Uterus (tissue), 4 donors: Measurements from ENCODE around the gene ADRA2B. TPM values are rescaled to one million over a fixed set of nuclear protein-coding genes. Genes with fewer than 3 reads are reported as not detected.
"Not testable (repeated sequence)": the region's sequence is repeated elsewhere in the genome, so short reads cannot be mapped to it uniquely, and the experiment has no call there.

Experiments
- DNase-seq, 2 donors: peaks; one replicate each; pipeline ENCODE4 v3.0.0-alpha.2; 2019 to 2020
- H3K27ac ChIP-seq, 2 donors: fragments of 200-600 bp; sonication (generic); 1 replicate in 1 of 2; 2 replicates in 1 of 2; pipeline ENCODE4 v1.5.1; 2016 to 2018
- H3K27me3 ChIP-seq, 2 donors: fragments of 200-600 bp; sonication (generic); one replicate each; pipeline ENCODE4 v1.5.1; 2018 to 2019; ENCODE audit warnings: control low read depth in 1 of 2
- H3K36me3 ChIP-seq, 2 donors: fragments of 200-600 bp; sonication (generic); one replicate each; pipeline ENCODE4 v1.5.1; 2019; ENCODE audit warnings: control low read depth in 1 of 2
- H3K4me1 ChIP-seq, 2 donors: fragments of 200-600 bp; sonication (generic); one replicate each; pipeline ENCODE4 v1.5.1; 2018 to 2019; ENCODE audit warnings: control low read depth in 1 of 2
- H3K4me3 ChIP-seq, 2 donors: fragments of 200-600 bp; sonication (generic); 1 replicate in 1 of 2; 2 replicates in 1 of 2; pipeline ENCODE4 v1.5.1; 2018 to 2019; ENCODE audit warnings: mild to moderate bottlenecking in 1 of 2
- H3K9me3 ChIP-seq, 2 donors: fragments of 200-600 bp; sonication (generic); one replicate each; pipeline ENCODE4 v1.5.1; 2019; ENCODE audit warnings: control low read depth in 1 of 2
- POLR2A ChIP-seq, 2 donors: fragments of 450-650 bp; IDR thresholded peaks; one replicate each; pipeline ENCODE4 v1.6.1; 2016; ENCODE audit warnings: antibody characterized with exemption in 2 of 2, mild to moderate bottlenecking in 1 of 2, moderate library complexity in 1 of 2
- intact Hi-C: fragments of 100-400 bp; cut with DNase I; formaldehyde crosslinking; loops from one replicate; pipeline ENCODE4 v1.15.1; 2023; ENCODE audit warnings: low total_unique reads
- total RNA-seq, 4 donors: library from RNA; depleted of rRNA in 3 of 4; stranded (reverse); fragments of >200 nt in 3 of 4; gene quantifications; one replicate each; pipeline versions ENCODE4 v1.1.0 to v1.2.4, GENCODE V29; 2014 to 2023
- TF ChIP-seq, protein P1 (sequence below), 4 experiments: fragments of 200-600 bp in 2 of 4; fragments of 450-650 bp in 2 of 4; sonication (generic) in 2 of 4; IDR thresholded peaks; one replicate each; pipeline ENCODE4 v1.5.1; 2016 to 2019; ENCODE audit warnings: antibody characterized with exemption in 4 of 4, mild to moderate bottlenecking in 2 of 4, moderate library complexity in 1 of 4
- donor health status: DM: yes; HTN: yes; CAD: no.

Gene ADRA2B
- total RNA-seq, 4 donors from 2014 or later: 0.51 to 5.4 (median 2.6) TPM; not detected in 1

DNA sequence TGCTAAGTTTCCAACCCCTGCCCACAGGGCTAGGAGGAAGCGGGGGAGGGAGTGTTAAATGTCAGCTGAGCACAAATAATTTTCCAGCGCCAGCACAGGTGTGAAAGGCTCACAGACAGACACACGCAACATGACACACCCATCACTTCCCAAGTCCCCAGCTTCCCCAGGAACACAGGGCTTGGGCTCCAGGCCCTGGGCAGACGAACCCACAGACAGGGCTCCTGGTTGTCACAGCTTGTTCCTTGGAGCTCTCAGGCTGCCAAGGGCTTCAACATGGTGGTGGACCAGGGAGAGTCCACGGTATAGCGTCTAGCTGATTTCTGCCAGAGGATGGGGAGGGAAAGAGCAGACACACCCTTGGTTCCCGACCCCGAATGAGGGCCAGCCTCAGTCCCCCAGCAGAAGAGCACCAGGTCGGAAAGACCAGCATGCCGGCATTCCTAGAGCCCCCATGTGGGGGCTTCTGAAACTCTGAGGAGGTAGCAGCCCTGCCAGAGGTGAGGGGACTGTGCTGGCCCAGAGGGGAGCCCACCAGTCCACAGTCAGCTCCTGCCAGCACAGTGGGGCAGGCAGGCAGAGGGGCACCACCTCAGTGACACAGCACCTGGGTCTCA, 27.0 kb upstream of the ADRA2B start:
- DNase-seq: no peak
- no peak for TF ChIP-seq POLR2A (IDR thresholded peaks at IDR 0.05)
- TF ChIP-seq, protein P1, sequence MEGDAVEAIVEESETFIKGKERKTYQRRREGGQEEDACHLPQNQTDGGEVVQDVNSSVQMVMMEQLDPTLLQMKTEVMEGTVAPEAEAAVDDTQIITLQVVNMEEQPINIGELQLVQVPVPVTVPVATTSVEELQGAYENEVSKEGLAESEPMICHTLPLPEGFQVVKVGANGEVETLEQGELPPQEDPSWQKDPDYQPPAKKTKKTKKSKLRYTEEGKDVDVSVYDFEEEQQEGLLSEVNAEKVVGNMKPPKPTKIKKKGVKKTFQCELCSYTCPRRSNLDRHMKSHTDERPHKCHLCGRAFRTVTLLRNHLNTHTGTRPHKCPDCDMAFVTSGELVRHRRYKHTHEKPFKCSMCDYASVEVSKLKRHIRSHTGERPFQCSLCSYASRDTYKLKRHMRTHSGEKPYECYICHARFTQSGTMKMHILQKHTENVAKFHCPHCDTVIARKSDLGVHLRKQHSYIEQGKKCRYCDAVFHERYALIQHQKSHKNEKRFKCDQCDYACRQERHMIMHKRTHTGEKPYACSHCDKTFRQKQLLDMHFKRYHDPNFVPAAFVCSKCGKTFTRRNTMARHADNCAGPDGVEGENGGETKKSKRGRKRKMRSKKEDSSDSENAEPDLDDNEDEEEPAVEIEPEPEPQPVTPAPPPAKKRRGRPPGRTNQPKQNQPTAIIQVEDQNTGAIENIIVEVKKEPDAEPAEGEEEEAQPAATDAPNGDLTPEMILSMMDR (IDR thresholded peaks at IDR 0.05): no peak

DNA sequence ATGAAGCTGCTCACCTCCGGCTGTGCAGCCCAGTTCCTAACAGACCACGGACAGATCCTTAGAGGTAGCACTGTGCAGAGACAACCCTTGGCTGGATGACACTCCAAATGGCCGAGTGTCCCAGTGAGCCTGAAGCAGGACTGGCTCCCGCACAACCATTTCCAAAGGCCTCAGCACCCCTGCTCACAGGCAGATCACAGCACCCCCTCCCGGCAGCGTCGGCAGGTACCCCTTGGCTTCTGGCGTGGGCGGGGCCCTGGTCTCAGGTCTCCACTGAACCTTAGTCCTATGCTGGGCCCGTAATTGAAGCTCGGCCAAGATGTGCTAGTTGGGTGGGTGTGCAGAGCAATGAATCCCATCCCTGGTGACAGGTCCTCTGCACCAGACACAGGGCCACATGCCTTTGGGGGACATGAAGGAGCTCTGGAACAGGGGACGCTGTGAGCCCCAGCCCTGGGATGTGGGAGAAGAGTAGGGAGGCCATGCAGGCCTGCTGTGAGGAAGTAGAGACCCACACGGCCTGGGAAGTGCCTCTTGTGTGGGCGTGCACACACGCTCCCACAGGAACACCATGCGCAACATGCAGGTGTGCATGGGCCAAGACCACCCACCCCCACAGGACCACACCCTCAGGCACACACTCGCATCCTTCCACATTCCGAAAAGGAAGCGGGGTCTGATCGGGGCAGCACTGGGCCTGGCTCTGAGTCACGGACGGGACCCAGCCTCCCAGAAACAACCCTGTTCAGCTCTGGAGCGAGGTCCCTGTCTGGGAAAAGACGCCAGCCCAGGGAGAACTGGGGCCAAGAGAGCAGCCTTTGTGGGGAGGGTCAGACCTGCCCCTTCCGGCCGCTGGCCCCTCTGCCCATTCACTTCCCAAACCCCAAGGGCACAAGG, 26.1 kb upstream of the ADRA2B start:
- Histone ChIP-seq H3K27ac (no peak overlapping the region), H3K4me3 (no peak overlapping the region), H3K27me3 (no peaks in the 10 kb centered on the region), H3K9me3 (no peaks in the 10 kb centered on the region), H3K4me1 (no peaks in the 10 kb centered on the region), H3K36me3 (no peaks in the 10 kb centered on the region)
- TF ChIP-seq POLR2A (IDR thresholded peaks at IDR 0.05): no peak
- TF ChIP-seq, protein P1 (IDR thresholded peaks at IDR 0.05): no peak
- DNase-seq: no peak
- intact Hi-C loops: no loop called here

More for the DNA sequence above, 27.0 kb upstream of the ADRA2B start:
- H3K9me3 ChIP-seq: no peaks in the 10 kb centered on the region
- H3K4me3 ChIP-seq: no peak overlapping the region
- H3K4me1 ChIP-seq: no peaks in the 10 kb centered on the region
- intact Hi-C loops: no loop called here
- no peak overlapping the region for H3K27ac ChIP-seq
- H3K36me3 ChIP-seq: no peaks in the 10 kb centered on the region
- no peaks in the 10 kb centered on the region for H3K27me3 ChIP-seq

DNA sequence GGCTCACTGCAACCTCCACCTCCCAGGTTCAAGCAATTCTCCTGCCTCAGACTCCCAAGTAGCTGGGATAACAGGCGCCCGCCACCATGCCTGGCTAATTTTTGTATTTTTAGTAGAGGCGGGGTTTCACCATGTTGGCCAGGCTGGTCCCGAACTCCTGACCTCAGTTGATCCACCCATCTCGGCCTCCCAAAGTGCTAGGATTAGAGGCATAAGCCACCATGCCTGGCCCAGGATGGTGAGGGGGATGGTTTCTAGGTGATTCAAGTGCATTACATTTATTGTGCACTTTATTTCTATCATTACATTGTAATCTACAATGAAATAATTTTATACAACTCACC, 25.2 kb upstream of the ADRA2B start:
- H3K27ac ChIP-seq, H3K36me3 ChIP-seq, DNase-seq, H3K4me1 ChIP-seq, H3K27me3 ChIP-seq, intact Hi-C loops, H3K4me3 ChIP-seq, H3K9me3 ChIP-seq: not testable (repeated sequence)

DNA sequence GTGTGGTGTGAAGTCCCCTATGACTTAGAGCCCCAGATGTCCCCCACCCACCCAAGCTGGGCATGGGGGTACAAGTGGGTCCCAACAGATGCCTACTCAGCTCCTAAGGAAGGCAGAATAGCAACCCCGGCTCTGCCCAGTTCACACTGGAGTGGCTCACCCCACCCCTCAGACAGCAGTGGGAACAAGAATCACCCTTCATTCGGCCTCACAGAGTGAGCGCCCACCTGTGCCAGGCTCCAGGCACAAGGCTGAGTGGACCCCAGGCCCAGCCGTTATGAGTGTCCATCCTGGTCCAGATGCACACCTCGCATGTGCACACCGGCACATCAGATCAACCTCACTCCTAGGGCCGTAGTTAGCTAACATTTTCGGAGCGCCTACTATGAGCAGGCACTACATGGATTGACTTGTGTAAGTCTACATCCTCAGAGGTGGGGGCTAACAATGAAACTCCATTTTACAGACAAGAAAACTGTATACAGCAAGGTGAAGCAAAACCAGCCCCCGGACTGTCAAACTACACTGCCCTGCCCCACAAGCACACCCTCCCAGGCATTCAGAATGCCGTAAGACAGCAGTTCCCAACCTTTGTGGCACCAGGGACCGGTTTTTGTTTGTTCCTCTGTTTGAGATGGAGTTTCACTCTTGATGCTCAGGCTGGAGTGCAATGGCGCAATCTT, 24.7 kb upstream of the ADRA2B start:
- no peak overlapping the region for H3K27ac ChIP-seq
- intact Hi-C loops: no loop called here
- H3K27me3 ChIP-seq: no peaks in the 10 kb centered on the region
- no peaks in the 10 kb centered on the region for H3K4me1 ChIP-seq
- H3K9me3 ChIP-seq: no peaks in the 10 kb centered on the region
- H3K4me3 ChIP-seq: no peak overlapping the region
- DNase-seq: no peak
- no peaks in the 10 kb centered on the region for H3K36me3 ChIP-seq
- TF ChIP-seq, protein P1 (IDR thresholded peaks at IDR 0.05): no peak
- TF ChIP-seq POLR2A (IDR thresholded peaks at IDR 0.05): no peak

DNA sequence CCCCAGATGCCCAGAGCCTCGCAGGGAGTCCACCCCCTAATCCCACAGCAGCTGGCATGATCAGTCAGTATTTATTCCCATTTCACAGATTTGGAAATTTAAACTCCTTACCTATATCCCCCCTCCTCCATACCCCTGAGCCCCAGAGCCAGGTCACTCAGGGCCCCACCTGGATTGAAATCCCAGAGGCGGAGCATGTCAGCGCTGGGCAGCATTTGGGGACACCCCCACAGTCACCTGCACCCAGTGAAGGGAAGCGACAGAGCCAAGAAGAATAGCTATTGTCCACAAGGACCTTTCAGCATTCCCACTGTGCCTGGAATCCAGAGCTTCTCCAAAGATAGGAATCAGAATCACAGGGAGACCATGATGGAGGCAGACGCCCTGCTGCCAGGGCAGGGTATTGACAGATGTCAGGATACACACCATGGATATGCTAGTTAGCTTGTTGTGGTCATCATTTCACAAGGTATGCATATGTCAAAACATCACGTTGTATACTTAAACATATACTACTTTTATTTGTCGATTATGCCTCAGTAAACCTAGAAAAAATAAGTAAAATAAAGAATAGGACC, 22.9 kb upstream of the ADRA2B start:
- Histone ChIP-seq H3K36me3 (no peaks in the 10 kb centered on the region), H3K4me1 (no peaks in the 10 kb centered on the region), H3K27me3 (no peaks in the 10 kb centered on the region), H3K4me3 (no peak overlapping the region), H3K27ac (no peak overlapping the region), H3K9me3 (no peaks in the 10 kb centered on the region)
- intact Hi-C loops: no loop called here
- TF ChIP-seq, protein P1 (IDR thresholded peaks at IDR 0.05): no peak
- no peak for TF ChIP-seq POLR2A (IDR thresholded peaks at IDR 0.05)
- DNase-seq: no peak
